ENCODE data around the gene KRT80. TPM values are rescaled to one million over a fixed set of nuclear protein-coding genes. Genes with fewer than 3 reads are reported as not detected.

Gene KRT80
- polyA plus RNA-seq, 3 donors: 0.18 to 0.52 (median 0.37) TPM

DNA sequence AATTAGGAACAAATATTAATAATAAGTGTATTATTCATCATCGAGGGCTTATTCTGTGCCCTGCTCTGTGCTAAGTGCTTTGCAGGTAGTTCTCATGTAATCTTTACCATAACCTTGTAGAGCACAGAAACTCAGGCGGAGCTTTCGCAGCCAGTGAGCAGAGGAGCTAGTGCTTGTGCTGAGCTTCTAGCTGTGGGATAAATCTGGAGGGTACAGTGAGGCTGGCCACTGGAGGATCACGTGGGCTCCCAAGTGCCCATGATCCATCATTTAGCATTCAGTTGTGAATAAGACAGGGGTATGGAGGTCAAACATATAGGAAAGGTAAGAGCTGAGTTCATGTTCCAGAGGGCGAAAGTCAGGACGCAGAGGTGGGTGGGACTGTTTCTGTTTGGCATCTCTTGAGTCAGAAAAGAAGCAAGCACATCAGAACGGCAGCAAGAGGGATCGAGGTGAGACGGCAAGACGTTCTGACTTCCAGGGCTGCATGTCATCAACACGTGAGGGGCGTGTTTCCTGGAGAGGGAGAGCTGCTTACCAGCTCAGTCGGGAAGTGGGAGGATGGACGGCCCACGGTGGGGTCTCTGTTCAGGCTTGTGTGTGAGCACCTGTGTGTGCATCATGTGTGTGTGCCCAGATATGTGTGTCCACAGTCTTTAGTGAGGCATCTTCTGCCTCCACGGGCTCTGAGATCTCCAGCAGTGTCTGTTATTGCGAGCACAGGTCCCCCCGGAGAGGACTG, 16.8 kb upstream of the KRT80 start:
- Histone ChIP-seq H3K27me3 (ENCODE audit: control insufficient read depth in 2 of 2, insufficient read depth in 2 of 2, low read length in 2 of 2) (no peaks in the 10 kb centered on the region), H3K27ac (ENCODE audit: low read depth in 1 of 2, low read length in 2 of 2) (no peak overlapping the region), H3K4me2 (replicated peaks; ENCODE audit: extremely low read depth, low read length, poor library complexity, severe bottlenecking) (no peak overlapping the region), H3K4me1 (ENCODE audit: control insufficient read depth in 1 of 2, insufficient read depth in 2 of 2, low read length in 2 of 2) (peaks cover 41 to 77% of the 10 kb centered on the region in 2 donors), H4K20me1 (ENCODE audit: insufficient read depth, low read length) (no peaks in the 10 kb centered on the region), H2AFZ (ENCODE audit: insufficient read depth, low read depth, low read length, poor library complexity, severe bottlenecking) (no peak overlapping the region), H3K36me3 (replicated peaks in 1 of 2; ENCODE audit: control insufficient read depth in 1 of 2, insufficient read depth in 2 of 2, low read length in 2 of 2) (no peaks in the 10 kb centered on the region), H3K9me3 (replicated peaks in 1 of 2; ENCODE audit: control insufficient read depth in 1 of 2, insufficient read depth in 1 of 2, low read length in 2 of 2) (no peaks in the 10 kb centered on the region), H3K4me3 (replicated peaks in 1 of 3; ENCODE audit: low read depth in 2 of 3, low read length in 3 of 3) (no peak overlapping the region), H3K9ac (ENCODE audit: insufficient read depth, low read length, poor library complexity, severe bottlenecking) (no peak overlapping the region), H3K79me2 (ENCODE audit: insufficient read depth, low read length) (no peaks in the 10 kb centered on the region)
- Mint-ChIP-seq H3K4me1 (peaks cover 78% of the 10 kb centered on the region), H3K27ac (peak overlapping the region in 1 of 7 donors; percentile 7), H3K27me3 (ENCODE audit: low read depth in 3 of 3) (peaks cover 0 to 4% (median 0%) of the 10 kb centered on the region in 3 donors), H3K4me3 (peak overlapping the region in 1 of 2 donors; percentile 52), H3K9me3 (no peaks in the 10 kb centered on the region), H3K36me3 (peaks cover 0 to 4% of the 10 kb centered on the region in 2 donors)
- intact Hi-C loops (cut with micrococcal nuclease): no loop called here
- 83% methylated on average over 9 of the region's 18 CpGs for WGBS (ENCODE audit: insufficient coverage)
- no peak for TF ChIP-seq CTCF (IDR thresholded peaks at IDR 0.05)
- no peak for DNase-seq

DNA sequence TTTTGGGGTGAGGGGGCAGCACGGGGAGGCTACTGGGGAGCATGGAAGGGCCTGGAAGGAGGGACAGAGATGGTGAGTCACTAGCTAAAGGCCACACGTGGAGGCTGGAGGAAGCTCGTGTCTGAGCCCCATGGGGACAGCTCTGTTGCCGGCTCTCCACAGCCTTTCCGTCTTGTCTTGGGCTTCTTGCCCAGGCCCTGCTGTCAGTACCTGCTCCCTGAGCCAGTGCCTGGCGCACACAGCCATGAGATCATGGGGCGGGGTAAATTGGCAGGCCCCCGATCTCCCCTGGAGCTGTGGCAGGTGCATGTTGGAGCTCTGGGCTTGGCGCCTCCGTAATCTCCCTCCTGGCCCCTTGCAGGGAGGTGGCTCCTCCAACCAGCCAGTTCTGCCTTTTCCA, 16.1 kb upstream of the KRT80 start:
- Mint-ChIP-seq H3K9me3 (peaks cover 0 to 2% (median 0%) of the 10 kb centered on the region in 7 donors), H3K36me3 (peaks cover 0 to 4% of the 10 kb centered on the region in 2 donors), H3K4me3 (peak overlapping the region in 1 of 2 donors; percentile 48), H3K27ac (peak overlapping the region in 3 of 7 donors; percentile 8 to 59 (median 35)), H3K4me1 (peaks cover 78% of the 10 kb centered on the region), H3K27me3 (ENCODE audit: low read depth in 3 of 3) (peaks cover 0 to 4% (median 0%) of the 10 kb centered on the region in 3 donors)
- no peak for TF ChIP-seq CTCF (IDR thresholded peaks at IDR 0.05)
- Histone ChIP-seq H3K4me2 (replicated peaks; ENCODE audit: extremely low read depth, low read length, poor library complexity, severe bottlenecking) (no peak overlapping the region), H3K36me3 (replicated peaks in 1 of 2; ENCODE audit: control insufficient read depth in 1 of 2, insufficient read depth in 2 of 2, low read length in 2 of 2) (no peaks in the 10 kb centered on the region), H3K9ac (ENCODE audit: insufficient read depth, low read length, poor library complexity, severe bottlenecking) (no peak overlapping the region), H3K27ac (ENCODE audit: low read depth in 1 of 2, low read length in 2 of 2) (no peak overlapping the region), H3K79me2 (ENCODE audit: insufficient read depth, low read length) (no peaks in the 10 kb centered on the region), H4K20me1 (ENCODE audit: insufficient read depth, low read length) (no peaks in the 10 kb centered on the region), H3K4me3 (replicated peaks in 1 of 3; ENCODE audit: low read depth in 2 of 3, low read length in 3 of 3) (no peak overlapping the region), H3K9me3 (replicated peaks in 1 of 2; ENCODE audit: control insufficient read depth in 1 of 2, insufficient read depth in 1 of 2, low read length in 2 of 2) (no peaks in the 10 kb centered on the region), H3K4me1 (ENCODE audit: control insufficient read depth in 1 of 2, insufficient read depth in 2 of 2, low read length in 2 of 2) (peaks cover 41 to 75% of the 10 kb centered on the region in 2 donors), H3K27me3 (ENCODE audit: control insufficient read depth in 2 of 2, insufficient read depth in 2 of 2, low read length in 2 of 2) (no peaks in the 10 kb centered on the region), H2AFZ (ENCODE audit: insufficient read depth, low read depth, low read length, poor library complexity, severe bottlenecking) (no peak overlapping the region)
- DNase-seq: peak; percentile 34 to 52 (median 47)
- intact Hi-C loops (cut with micrococcal nuclease): no loop called here
- 68% methylated on average over 7 of the region's 10 CpGs for WGBS (ENCODE audit: insufficient coverage)
